Activated CD8-positive, alpha-beta memory T cell treated with anti-CD3 and anti-CD28 coated beads, Interleukin-2, amount 50 U/mL, for 24 hours (primary cell): ENCODE data around the gene GSN.
A peak's percentile ranks its signal among the peaks of the same experiment; 100 is the strongest.

ENCODE experiments used
- DNase-seq: peaks from one replicate; pipeline ENCODE4 v3.0.0-alpha.2; 2020; ENCODE audit errors: extremely low read depth

The GSN gene

GRCh38 chr9:121353241-121354061 lies 85.5 kb downstream of the GSN start:
- DNase-seq, result peak; percentile 45

DNA sequence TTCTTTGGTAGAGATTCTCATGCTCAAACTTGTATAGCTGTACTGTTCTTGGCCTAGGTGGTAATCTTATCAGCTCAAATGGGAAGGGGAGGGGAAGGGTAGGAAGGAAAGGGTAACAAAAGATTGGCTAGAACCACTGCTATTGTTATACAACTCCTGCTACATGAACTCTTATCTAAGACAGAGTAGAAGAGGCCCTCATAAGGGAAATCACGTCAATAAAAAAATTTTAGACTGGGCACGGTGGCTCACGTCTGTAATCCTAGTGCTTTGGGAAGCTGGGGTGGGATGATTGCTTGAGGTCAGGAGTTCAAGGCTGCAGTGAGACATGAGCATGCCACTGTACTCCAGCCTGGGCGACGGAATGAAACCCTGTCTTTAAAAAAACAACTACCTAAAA lies 86.2 kb downstream of the GSN start:
- no peak for DNase-seq

DNA sequence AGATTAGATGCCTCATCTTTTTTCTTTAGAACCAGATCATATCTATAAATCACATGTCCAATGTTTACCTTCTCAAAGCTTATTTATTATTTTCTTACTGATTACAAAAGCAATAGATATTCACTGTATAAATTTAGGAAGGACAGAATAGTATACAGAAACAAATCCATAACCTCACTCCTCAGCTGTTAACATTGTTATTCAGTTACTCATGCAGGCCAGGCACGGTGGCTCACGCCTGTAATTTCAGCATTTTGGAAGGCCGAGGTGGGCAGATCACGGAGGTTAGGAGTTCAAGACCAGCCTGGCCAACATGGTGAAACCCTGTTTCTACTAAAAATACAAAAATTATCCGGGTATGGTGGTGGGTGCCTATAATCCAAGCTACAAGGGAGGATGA lies 86.8 kb downstream of the GSN start:
- no peak for DNase-seq

GRCh38 chr9:121357011-121357410 lies 89.0 kb downstream of the GSN start:
- no peak for DNase-seq

- DNase-seq, result no peak
These were observed 90.8 kb downstream of the GSN start for GRCh38 chr9:121358751-121359150.

DNA sequence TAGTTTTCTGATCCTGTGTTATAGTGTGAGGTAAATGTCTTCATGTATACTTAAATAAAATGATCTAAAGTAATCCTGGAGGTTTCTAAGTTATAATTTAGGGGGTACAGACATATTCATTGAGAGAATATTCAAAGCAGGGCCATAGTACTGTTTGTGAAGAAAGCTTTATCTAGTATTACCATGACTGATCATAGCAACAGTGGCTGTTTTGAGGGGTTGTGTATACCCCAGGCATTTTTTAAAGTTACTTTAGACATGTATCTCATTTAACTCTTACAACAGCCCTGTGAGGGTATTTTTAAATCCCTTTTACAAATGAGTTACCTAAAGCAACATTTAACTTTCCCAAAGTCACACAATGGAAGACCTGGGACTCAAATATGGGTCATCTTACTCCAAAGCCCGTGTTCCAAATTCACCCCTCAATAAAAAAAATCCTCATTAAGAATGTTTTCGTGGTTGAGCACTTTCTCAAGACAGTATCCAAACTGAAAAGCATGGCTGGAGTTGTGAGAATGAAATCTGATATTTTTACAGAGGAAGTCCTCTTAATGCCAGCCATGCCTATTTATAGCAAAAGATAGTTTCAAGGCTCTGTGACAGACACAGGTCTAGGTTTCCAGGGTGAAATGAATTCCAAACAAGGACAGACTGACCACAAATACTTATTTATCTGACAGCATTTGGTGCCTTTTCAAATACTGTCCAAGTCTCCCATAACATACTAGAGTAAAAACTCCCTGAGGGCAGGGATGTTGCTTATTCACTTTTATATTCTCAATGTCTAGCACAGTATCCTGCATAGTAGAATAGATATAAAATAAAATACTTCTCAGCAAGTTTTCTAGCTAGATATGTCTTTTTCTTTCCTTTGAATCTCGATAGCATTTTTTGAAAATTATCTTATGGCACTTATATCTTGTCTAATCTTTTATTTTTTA lies 91.7 kb downstream of the GSN start:
- DNase-seq, result no peak

DNA sequence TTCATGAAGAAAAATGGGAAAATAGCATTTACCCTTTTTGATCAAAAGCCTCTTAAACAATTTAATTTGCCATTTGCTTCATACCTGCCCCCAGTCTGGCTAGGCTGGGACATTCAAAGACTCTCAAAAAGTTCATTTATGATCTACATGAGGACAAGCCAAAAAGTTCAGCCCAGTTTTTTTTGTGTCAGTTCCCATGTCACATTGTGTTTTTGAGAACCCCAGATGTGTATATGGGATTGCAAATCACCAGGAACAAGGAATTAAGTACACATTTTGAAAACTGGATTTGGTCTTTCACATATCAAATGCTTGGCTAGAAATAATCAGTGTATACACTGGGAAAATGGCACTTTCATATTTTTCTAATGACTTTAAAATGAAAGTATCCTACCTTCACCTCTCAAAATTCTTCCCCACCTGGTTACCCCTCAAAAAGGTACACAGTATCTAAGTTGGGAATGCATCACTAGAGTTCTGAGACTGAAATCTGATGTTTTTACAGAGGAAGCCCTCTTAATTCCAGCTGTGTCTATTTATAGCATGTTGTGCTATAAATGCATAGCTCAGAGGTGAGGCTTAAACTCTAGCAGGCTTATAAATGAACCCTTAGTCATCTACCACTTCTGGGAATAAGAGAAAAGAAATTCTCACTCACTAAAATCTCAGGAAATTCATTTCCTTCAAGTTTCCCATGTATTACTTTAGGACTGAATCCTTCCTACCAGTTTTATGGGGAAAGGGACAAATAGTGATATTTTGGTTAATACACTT lies 92.8 kb downstream of the GSN start:
- no peak for DNase-seq

GRCh38 chr9:121362813-121363621 lies 95.1 kb downstream of the GSN start:
- DNase-seq, result no peak

- DNase-seq, result no peak
These were observed 95.6 kb downstream of the GSN start for GRCh38 chr9:121363622-121363961.

DNA sequence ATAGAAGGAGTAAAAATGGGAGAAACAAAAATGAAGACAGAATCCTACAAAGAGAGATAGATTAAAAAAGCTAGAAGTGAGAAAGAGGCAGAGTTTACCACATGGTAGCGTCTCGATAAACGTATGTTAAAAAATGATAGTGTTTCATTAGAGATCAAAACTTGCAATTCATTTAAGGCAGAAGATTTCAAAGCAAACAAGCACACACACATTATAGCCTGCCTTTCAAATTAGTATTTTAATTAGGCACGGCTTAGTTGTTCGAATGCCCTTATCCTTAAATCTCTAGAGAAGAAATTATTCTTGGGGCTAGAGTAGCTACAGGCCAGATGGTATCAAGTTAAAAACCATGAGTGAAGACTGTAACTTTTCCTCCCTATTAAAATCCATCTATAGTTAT lies 96.1 kb downstream of the GSN start:
- DNase-seq, result no peak

DNA sequence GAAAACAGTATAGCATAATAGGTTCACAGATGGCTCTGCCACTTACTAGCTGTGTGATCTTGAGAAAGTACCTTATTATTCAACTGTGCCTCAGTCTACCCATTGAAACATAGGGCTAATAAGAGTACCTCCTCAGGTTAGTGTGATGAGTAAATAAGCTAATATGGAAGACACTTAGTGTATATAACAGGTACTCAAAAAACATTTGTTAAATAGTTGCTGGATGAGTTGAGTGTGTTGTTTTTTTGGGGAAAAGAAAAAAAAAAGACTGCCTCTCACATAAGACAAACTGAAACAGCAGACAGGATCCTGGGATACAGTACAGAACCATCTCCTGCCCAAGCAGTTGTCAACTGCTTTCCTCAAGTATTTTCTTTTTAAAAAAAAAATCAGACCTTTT lies 96.9 kb downstream of the GSN start:
- no peak for DNase-seq

GRCh38 chr9:121365564-121365963 lies 97.6 kb downstream of the GSN start:
- no peak for DNase-seq

DNA sequence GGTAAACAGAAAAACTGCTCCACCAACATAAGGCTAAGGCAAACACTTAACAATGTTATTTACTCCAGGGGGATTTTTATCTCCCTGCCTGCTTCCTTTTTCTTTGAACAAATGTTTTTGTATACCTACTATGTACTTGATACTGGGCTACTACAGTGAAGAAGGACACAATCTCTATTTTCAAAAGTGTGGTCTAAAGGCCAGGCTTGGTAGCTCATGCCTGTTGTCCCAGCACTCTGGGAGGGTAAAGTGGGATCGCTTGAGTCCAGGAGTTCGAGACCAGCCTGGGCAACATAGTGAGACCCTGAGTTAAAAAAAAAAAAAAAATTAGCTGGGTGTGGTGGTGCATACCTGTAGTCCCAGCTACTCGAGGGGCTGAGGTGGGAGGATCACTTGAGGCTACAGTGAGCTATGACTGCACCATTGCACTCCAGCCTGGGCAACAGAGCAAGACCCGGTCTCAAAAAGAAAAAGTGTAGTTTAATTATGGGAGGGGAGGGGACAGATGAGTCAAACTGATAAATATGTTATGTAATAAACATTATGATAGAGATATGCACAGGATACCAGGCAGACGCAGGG lies 98.7 kb downstream of the GSN start:
- no peak for DNase-seq

GRCh38 chr9:121367306-121368137 lies 99.6 kb downstream of the GSN start:
- DNase-seq, result no peak

GRCh38 chr9:121368138-121368522 lies 100.2 kb downstream of the GSN start:
- no peak for DNase-seq

GRCh38 chr9:121368745-121369144 lies 100.8 kb downstream of the GSN start:
- no peak for DNase-seq

DNA sequence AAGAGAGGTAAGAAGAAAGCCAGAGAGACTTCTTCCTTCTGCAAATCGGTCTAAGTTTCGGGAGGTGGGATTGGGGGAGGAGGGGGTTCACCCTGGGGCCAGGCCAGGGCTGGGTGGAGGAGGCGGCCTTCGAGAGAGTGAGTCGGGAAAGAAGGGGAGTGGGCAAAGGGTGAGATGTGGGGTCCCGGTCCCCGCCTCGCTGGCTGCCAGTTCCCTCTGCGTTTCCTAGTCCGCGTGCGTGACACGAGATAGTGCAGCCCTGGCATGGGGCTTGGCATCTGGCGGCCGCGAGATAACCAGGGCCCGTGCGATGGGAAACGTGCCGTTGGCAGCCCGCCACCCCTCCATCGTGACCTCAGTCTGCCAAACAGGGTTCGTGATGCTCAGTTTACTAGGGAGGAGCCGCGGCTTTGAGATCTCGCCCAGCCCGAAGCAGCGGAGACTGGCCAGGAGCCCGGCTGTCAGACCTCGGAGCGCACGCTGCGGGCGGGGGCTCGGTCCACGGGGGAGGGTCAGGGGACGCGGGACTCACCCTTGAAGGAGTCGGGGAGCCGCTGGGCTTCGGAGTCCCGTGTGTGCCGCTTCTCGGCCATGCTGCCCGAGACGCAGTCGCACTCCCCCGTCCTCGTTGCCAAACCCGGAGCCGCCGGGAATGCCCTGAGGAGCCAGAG lies 101.8 kb downstream of the GSN start, which contains the start of gene STOM:
Gene STOM, minus strand, starts transcription at position 656 of the 671 bp plus-strand sequence. Its CDS starts 63 bp downstream, at position 593.
- DNase-seq, result peak; percentile 6

- no peak for DNase-seq
These were observed 103.6 kb downstream of the GSN start for GRCh38 chr9:121371495-121372061.
